ENCODE results near the gene ZNF236. TPM values are rescaled to one million over a fixed set of nuclear protein-coding genes. Genes with fewer than 3 reads are reported as not detected.

The ZNF236 gene
- total RNA-seq, 1 donor from 2014 or later: 13.3 TPM

DNA sequence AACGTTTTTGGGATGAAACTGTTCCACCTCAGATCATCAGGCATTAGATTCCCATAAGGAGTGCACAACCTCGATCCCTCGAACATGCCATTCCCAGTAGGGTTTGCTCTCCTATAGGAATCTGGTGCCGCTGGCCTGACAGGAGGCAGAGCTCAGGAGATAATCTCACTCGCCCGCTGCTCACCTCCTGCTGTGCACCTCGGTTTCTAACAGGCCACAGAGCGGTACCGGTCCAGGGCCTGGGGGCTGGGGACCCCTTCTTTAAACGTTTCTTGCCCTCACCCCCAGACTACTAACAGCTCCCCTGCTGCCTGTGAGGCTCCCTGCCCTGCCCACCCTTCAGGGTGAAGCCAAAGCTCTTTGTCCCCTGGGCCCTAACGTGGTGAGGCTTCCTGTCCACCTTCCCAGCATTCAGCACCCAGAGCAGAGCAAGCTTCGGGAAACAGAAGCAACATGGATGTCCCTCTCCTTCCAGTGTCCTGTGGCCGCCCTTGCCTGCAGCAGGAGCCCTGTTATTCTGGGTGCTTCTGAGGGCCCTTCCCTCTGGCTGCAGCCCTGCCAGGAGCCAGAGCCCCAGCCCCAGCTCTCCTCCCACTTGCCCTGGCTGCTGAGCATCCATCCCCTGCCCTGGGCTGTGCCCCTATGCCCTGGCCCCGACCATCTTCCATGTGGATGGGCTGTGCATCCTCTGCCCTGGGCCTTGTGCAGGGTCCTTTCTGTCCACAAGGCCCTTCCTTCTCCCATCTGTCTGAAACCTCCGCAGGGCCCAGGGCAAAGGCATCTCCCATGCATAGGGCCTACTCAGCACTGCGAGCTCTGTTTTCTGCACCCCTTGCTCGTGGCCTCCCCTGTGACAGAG, 170.1 kb downstream of the ZNF236 start:
- FAIRE-seq (no peak), DNase-seq (ENCODE audit: low read depth) (no peak)
- Histone ChIP-seq H3K9me3 (ENCODE audit: insufficient read depth, low read depth, low read length) (no peaks in the 10 kb centered on the region), H2AFZ (ENCODE audit: low read depth, low read length) (no peak overlapping the region), H3K27me3 (ENCODE audit: insufficient read depth, low read length) (peaks cover 2% of the 10 kb centered on the region), H3K4me3 (ENCODE audit: insufficient read depth, low read depth, low read length) (no peak overlapping the region), H3K4me1 (ENCODE audit: insufficient read depth, low read length) (no peaks in the 10 kb centered on the region), H3K9ac (ENCODE audit: low read length) (no peak overlapping the region), H3K27ac (ENCODE audit: low read depth, low read length) (no peak overlapping the region), H3K36me3 (ENCODE audit: insufficient read depth, low read length) (no peaks in the 10 kb centered on the region), H4K20me1 (ENCODE audit: insufficient read depth, low read length) (no peaks in the 10 kb centered on the region), H3K4me2 (ENCODE audit: low read length) (no peak overlapping the region), H3K79me2 (ENCODE audit: insufficient read depth, low read length) (no peaks in the 10 kb centered on the region)
- H3K4me3 Mint-ChIP-seq (ENCODE audit: unreplicated experiment): no peak overlapping the region
- peaks cover 21% of the 10 kb centered on the region for H3K27me3 Mint-ChIP-seq (ENCODE audit: low read depth, unreplicated experiment)
- H3K4me1 Mint-ChIP-seq (ENCODE audit: low read depth, unreplicated experiment): no peaks in the 10 kb centered on the region
- TF ChIP-seq, protein P1, sequence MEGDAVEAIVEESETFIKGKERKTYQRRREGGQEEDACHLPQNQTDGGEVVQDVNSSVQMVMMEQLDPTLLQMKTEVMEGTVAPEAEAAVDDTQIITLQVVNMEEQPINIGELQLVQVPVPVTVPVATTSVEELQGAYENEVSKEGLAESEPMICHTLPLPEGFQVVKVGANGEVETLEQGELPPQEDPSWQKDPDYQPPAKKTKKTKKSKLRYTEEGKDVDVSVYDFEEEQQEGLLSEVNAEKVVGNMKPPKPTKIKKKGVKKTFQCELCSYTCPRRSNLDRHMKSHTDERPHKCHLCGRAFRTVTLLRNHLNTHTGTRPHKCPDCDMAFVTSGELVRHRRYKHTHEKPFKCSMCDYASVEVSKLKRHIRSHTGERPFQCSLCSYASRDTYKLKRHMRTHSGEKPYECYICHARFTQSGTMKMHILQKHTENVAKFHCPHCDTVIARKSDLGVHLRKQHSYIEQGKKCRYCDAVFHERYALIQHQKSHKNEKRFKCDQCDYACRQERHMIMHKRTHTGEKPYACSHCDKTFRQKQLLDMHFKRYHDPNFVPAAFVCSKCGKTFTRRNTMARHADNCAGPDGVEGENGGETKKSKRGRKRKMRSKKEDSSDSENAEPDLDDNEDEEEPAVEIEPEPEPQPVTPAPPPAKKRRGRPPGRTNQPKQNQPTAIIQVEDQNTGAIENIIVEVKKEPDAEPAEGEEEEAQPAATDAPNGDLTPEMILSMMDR (IDR thresholded peaks at IDR 0.05; ENCODE audit: insufficient read depth, low read depth, low read length): no peak
- TF ChIP-seq EZH2 (IDR thresholded peaks at IDR 0.05; ENCODE audit: insufficient read depth, low read length): no peak
- no peak overlapping the region for H3K27ac Mint-ChIP-seq (ENCODE audit: unreplicated experiment)
- H3K36me3 Mint-ChIP-seq (ENCODE audit: low read depth, unreplicated experiment): peaks cover 2% of the 10 kb centered on the region
- H3K9me3 Mint-ChIP-seq (ENCODE audit: unreplicated experiment): no peaks in the 10 kb centered on the region

- no peak overlapping the region for H2AFZ ChIP-seq (ENCODE audit: low read depth, low read length)
- FAIRE-seq (no peak), DNase-seq (ENCODE audit: low read depth) (no peak)
- no peaks in the 10 kb centered on the region for H3K4me1 ChIP-seq (ENCODE audit: insufficient read depth, low read length)
- H3K27ac Mint-ChIP-seq (ENCODE audit: unreplicated experiment): no peak overlapping the region
- H3K27ac ChIP-seq (ENCODE audit: low read depth, low read length): no peak overlapping the region
- no peaks in the 10 kb centered on the region for H4K20me1 ChIP-seq (ENCODE audit: insufficient read depth, low read length)
- H3K36me3 ChIP-seq (ENCODE audit: insufficient read depth, low read length): no peaks in the 10 kb centered on the region
- no peaks in the 10 kb centered on the region for H3K9me3 ChIP-seq (ENCODE audit: insufficient read depth, low read depth, low read length)
- H3K36me3 Mint-ChIP-seq (ENCODE audit: low read depth, unreplicated experiment): peaks cover 2% of the 10 kb centered on the region
- no peak for TF ChIP-seq EZH2 (IDR thresholded peaks at IDR 0.05; ENCODE audit: insufficient read depth, low read length)
- TF ChIP-seq, protein P1 (IDR thresholded peaks at IDR 0.05; ENCODE audit: insufficient read depth, low read depth, low read length): no peak
- no peaks in the 10 kb centered on the region for H3K4me1 Mint-ChIP-seq (ENCODE audit: low read depth, unreplicated experiment)
- peaks cover under 1% of the 10 kb centered on the region for H3K27me3 ChIP-seq (ENCODE audit: insufficient read depth, low read length)
- H3K9ac ChIP-seq (ENCODE audit: low read length): no peak overlapping the region
- H3K4me3 Mint-ChIP-seq (ENCODE audit: unreplicated experiment): no peak overlapping the region
- H3K9me3 Mint-ChIP-seq (ENCODE audit: unreplicated experiment): no peaks in the 10 kb centered on the region
- no peak overlapping the region for H3K4me2 ChIP-seq (ENCODE audit: low read length)
- peaks cover 21% of the 10 kb centered on the region for H3K27me3 Mint-ChIP-seq (ENCODE audit: low read depth, unreplicated experiment)
- no peaks in the 10 kb centered on the region for H3K79me2 ChIP-seq (ENCODE audit: insufficient read depth, low read length)
- H3K4me3 ChIP-seq (ENCODE audit: insufficient read depth, low read depth, low read length): no peak overlapping the region
These were observed 170.7 kb downstream of the ZNF236 start for GRCh38 chr18:76993085-76993382.

GRCh38 chr18:76993573-76993972, 171.2 kb downstream of the ZNF236 start:
- Mint-ChIP-seq H3K4me3 (ENCODE audit: unreplicated experiment) (no peak overlapping the region), H3K4me1 (ENCODE audit: low read depth, unreplicated experiment) (no peaks in the 10 kb centered on the region), H3K27ac (ENCODE audit: unreplicated experiment) (no peak overlapping the region), H3K27me3 (ENCODE audit: low read depth, unreplicated experiment) (peaks cover 16% of the 10 kb centered on the region), H3K9me3 (ENCODE audit: unreplicated experiment) (no peaks in the 10 kb centered on the region), H3K36me3 (ENCODE audit: low read depth, unreplicated experiment) (no peaks in the 10 kb centered on the region)
- Histone ChIP-seq H3K4me2 (ENCODE audit: low read length) (no peak overlapping the region), H3K79me2 (ENCODE audit: insufficient read depth, low read length) (no peaks in the 10 kb centered on the region), H3K9me3 (ENCODE audit: insufficient read depth, low read depth, low read length) (no peaks in the 10 kb centered on the region), H4K20me1 (ENCODE audit: insufficient read depth, low read length) (no peaks in the 10 kb centered on the region), H3K27ac (ENCODE audit: low read depth, low read length) (no peak overlapping the region), H2AFZ (ENCODE audit: low read depth, low read length) (no peak overlapping the region), H3K4me1 (ENCODE audit: insufficient read depth, low read length) (no peaks in the 10 kb centered on the region), H3K27me3 (ENCODE audit: insufficient read depth, low read length) (no peaks in the 10 kb centered on the region), H3K36me3 (ENCODE audit: insufficient read depth, low read length) (no peaks in the 10 kb centered on the region), H3K4me3 (ENCODE audit: insufficient read depth, low read depth, low read length) (no peak overlapping the region), H3K9ac (ENCODE audit: low read length) (no peak overlapping the region)
- FAIRE-seq (no peak), DNase-seq (ENCODE audit: low read depth) (no peak)
- TF ChIP-seq, protein P1 (IDR thresholded peaks at IDR 0.05; ENCODE audit: insufficient read depth, low read depth, low read length): no peak
- no peak for TF ChIP-seq EZH2 (IDR thresholded peaks at IDR 0.05; ENCODE audit: insufficient read depth, low read length)
